CD4-positive, alpha-beta T cell (primary cell): ENCODE data around the gene MIPOL1. TPM values are rescaled to one million over a fixed set of nuclear protein-coding genes. Genes with fewer than 3 reads are reported as not detected.
"Not testable (repeated sequence)": the region's sequence is repeated elsewhere in the genome, so short reads cannot be mapped to it uniquely, and the experiment has no call there.

ENCODE experiments used
- ATAC-seq: fragments of 200-7000 bp; cut with Tn5 transposase; one replicate; pipeline ENCODE4 v1.10.0; 2022; ENCODE audit warnings: mild to moderate bottlenecking; ENCODE audit not compliant: poor library complexity
- CTCF ChIA-PET: fragments of 350-600 bp; sonication (Branson Sonifier 250); formaldehyde crosslinking; loops from one replicate; lab custom pipeline; 2021; ENCODE audit warnings: antibody characterized with exemption, inconsistent platforms; lab: Charles Lee
- POLR2A ChIA-PET: fragments of 350-600 bp; sonication (Branson Sonifier 250); formaldehyde crosslinking; loops from one replicate; lab custom pipeline; 2021; ENCODE audit warnings: antibody characterized with exemption, inconsistent platforms; lab: Charles Lee
- DNase-seq, 14 experiments: peaks; one replicate each; pipeline ENCODE4 v3.0.0-alpha.2; 2013 to 2020; ENCODE audit warnings: mixed read lengths in 2 of 14
- H3K27ac ChIP-seq, 2 donors: one replicate each; pipeline versions ENCODE4 v1.5.1 to v1.7.0; 2013; ENCODE audit warnings: low read length in 2 of 2, low read depth in 1 of 2, mild to moderate bottlenecking in 1 of 2
- H3K27me3 ChIP-seq, 2 experiments: 1 replicate in 1 of 2; 2 replicates in 1 of 2; pipeline versions ENCODE4 v1.6.1 to v1.7.0; 2013; ENCODE audit warnings: low read length in 2 of 2, control low read depth in 1 of 2, mild to moderate bottlenecking in 1 of 2, moderate library complexity in 1 of 2; ENCODE audit not compliant: insufficient read depth in 2 of 2, control insufficient read depth in 1 of 2
- H3K36me3 ChIP-seq: one replicate; pipeline ENCODE4 v1.6.1; 2013; ENCODE audit warnings: low read length, control low read depth; ENCODE audit not compliant: insufficient read depth
- H3K4me1 ChIP-seq: one replicate; pipeline ENCODE4 v1.6.1; 2013; ENCODE audit warnings: low read length, control low read depth; ENCODE audit not compliant: insufficient read depth
- H3K4me3 ChIP-seq: one replicate; pipeline ENCODE4 v1.5.1; 2013; ENCODE audit warnings: mild to moderate bottlenecking, low read length, moderate library complexity
- H3K9me3 ChIP-seq, 2 experiments: 1 replicate in 1 of 2; 2 replicates in 1 of 2; pipeline versions ENCODE4 v1.6.1 to v1.7.0; 2013; ENCODE audit warnings: low read length in 2 of 2, mild to moderate bottlenecking in 2 of 2, control low read depth in 1 of 2, moderate library complexity in 1 of 2; ENCODE audit not compliant: control insufficient read depth in 1 of 2, insufficient read depth in 1 of 2
- H3K27ac Mint-ChIP-seq: one replicate; pipeline ENCODE4 v1.8.0; 2020; ENCODE audit warnings: mixed read lengths
- H3K27me3 Mint-ChIP-seq: one replicate; pipeline ENCODE4 v1.8.0; 2021; ENCODE audit warnings: mixed read lengths
- H3K36me3 Mint-ChIP-seq: one replicate; pipeline ENCODE4 v1.8.0; 2021; ENCODE audit warnings: low read depth, mixed read lengths
- H3K4me1 Mint-ChIP-seq: one replicate; pipeline ENCODE4 v1.8.0; 2021; ENCODE audit warnings: low read depth, mixed read lengths
- H3K4me3 Mint-ChIP-seq: one replicate; pipeline ENCODE4 v1.8.0; 2020; ENCODE audit warnings: mild to moderate bottlenecking, mixed read lengths
- H3K9me3 Mint-ChIP-seq: one replicate; pipeline ENCODE4 v1.8.0; 2020; ENCODE audit warnings: mixed read lengths
- CTCF ChIP-seq: fragments of 200-600 bp; IDR thresholded peaks from one replicate; pipeline ENCODE4 v1.8.0; 2022; ENCODE audit warnings: antibody characterized with exemption, mild to moderate bottlenecking
- intact Hi-C, 2 experiments: fragments of 100-400 bp; cut with DNase I in 1 of 2; cut with micrococcal nuclease in 1 of 2; formaldehyde crosslinking; loops; one replicate each; pipeline versions ENCODE4 v1.15.1 to v1.9.0; 2023 to 2025; cut with DNase I, micrococcal nuclease
- total RNA-seq, 174 experiments: library from RNA in 2 of 174; stranded (reverse) in 2 of 174; gene quantifications; one replicate each; pipeline ENCODE4 v1.2.3 and lab custom pipeline; 2021 to 2026

Gene MIPOL1
- total RNA-seq, 2 experiments from 2014 or later, result 0.30 TPM; not detected in 1

- Histone ChIP-seq H3K27ac (no peak overlapping the region), H3K9me3 (peaks cover 0 to 7% of the 10 kb centered on the region in 2 experiments), H3K4me3 (no peak overlapping the region), H3K27me3 (no peaks in the 10 kb centered on the region), H3K36me3 (no peaks in the 10 kb centered on the region), H3K4me1 (no peaks in the 10 kb centered on the region)
- intact Hi-C loops, result no loop called here
- no peak for ATAC-seq
- ChIA-PET CTCF (no interaction called here), POLR2A (no interaction called here)
- no peak for TF ChIP-seq CTCF
- Mint-ChIP-seq H3K9me3 (peaks cover 6% of the 10 kb centered on the region), H3K4me3 (no peak overlapping the region), H3K27me3 (no peaks in the 10 kb centered on the region), H3K4me1 (no peaks in the 10 kb centered on the region), H3K36me3 (no peaks in the 10 kb centered on the region), H3K27ac (no peak overlapping the region)
- DNase-seq, result no peak
Observed at GRCh38 chr14:37187294-37187693, 10.4 kb upstream of the MIPOL1 start.

- H3K27ac Mint-ChIP-seq, POLR2A ChIA-PET, H3K27me3 ChIP-seq, ATAC-seq, H3K9me3 Mint-ChIP-seq, CTCF ChIA-PET, intact Hi-C loops, DNase-seq, H3K9me3 ChIP-seq, H3K4me3 ChIP-seq, H3K36me3 Mint-ChIP-seq, H3K4me1 Mint-ChIP-seq, H3K36me3 ChIP-seq, H3K4me3 Mint-ChIP-seq, H3K27me3 Mint-ChIP-seq, H3K4me1 ChIP-seq, H3K27ac ChIP-seq: not testable (repeated sequence)
Observed at GRCh38 chr14:37187840-37188577, 9.7 kb upstream of the MIPOL1 start.

- H3K4me3 Mint-ChIP-seq, CTCF ChIA-PET: not testable (repeated sequence)
Observed at GRCh38 chr14:37189733-37190132, 8.0 kb upstream of the MIPOL1 start.

GRCh38 chr14:37194698-37195097 lies 3.0 kb upstream of the MIPOL1 start:
- intact Hi-C loops, result no loop called here
- no peak for TF ChIP-seq CTCF
- H3K27ac Mint-ChIP-seq, result no peak overlapping the region

More at GRCh38 chr14:37189733-37190132, 8.0 kb upstream of the MIPOL1 start:
- H3K27me3 ChIP-seq, H3K36me3 ChIP-seq, POLR2A ChIA-PET, intact Hi-C loops, H3K27me3 Mint-ChIP-seq, H3K36me3 Mint-ChIP-seq, H3K4me1 Mint-ChIP-seq, H3K27ac ChIP-seq, H3K4me3 ChIP-seq, H3K9me3 ChIP-seq, ATAC-seq, H3K4me1 ChIP-seq, H3K9me3 Mint-ChIP-seq, DNase-seq, H3K27ac Mint-ChIP-seq: not testable (repeated sequence)

More at GRCh38 chr14:37194698-37195097, 3.0 kb upstream of the MIPOL1 start:
- peaks cover 24% of the 10 kb centered on the region for H3K27me3 Mint-ChIP-seq
- Histone ChIP-seq H3K4me1 (no peaks in the 10 kb centered on the region), H3K27me3 (peaks cover 0 to 4% of the 10 kb centered on the region in 2 experiments), H3K36me3 (no peaks in the 10 kb centered on the region), H3K27ac (no peak overlapping the region), H3K4me3 (no peak overlapping the region), H3K9me3 (peaks cover 0 to 9% of the 10 kb centered on the region in 2 experiments)
- H3K36me3 Mint-ChIP-seq, result no peaks in the 10 kb centered on the region
- H3K4me1 Mint-ChIP-seq, result no peaks in the 10 kb centered on the region
- ATAC-seq, result no peak
- peaks cover 3% of the 10 kb centered on the region for H3K9me3 Mint-ChIP-seq
- DNase-seq, result no peak
- ChIA-PET CTCF (no interaction called here), POLR2A (no interaction called here)
- H3K4me3 Mint-ChIP-seq, result no peak overlapping the region
